ENCODE results near the gene DCAF15. TPM values are rescaled to one million over a fixed set of nuclear protein-coding genes. Genes with fewer than 3 reads are reported as not detected.
A peak's percentile ranks its signal among the peaks of the same experiment; 100 is the strongest.
"Not testable (repeated sequence)": the region's sequence is repeated elsewhere in the genome, so short reads cannot be mapped to it uniquely, and the experiment has no call there.

Gene DCAF15
- total RNA-seq, 2 experiments from 2014 or later = 55.8 to 61.6 TPM

GRCh38 chr19:13968999-13969398, 16.7 kb downstream of the DCAF15 start:
- DNase-seq (no peak), ATAC-seq (no peak)
- intact Hi-C loops (cut with DNase I, micrococcal nuclease) = no loop called here
- H3K27me3 Mint-ChIP-seq = no peaks in the 10 kb centered on the region
- H3K36me3 Mint-ChIP-seq (ENCODE audit: low read depth) = peaks cover 8% of the 10 kb centered on the region
- CTCF ChIA-PET = no interaction called here
- POLR2A ChIA-PET = no interaction called here
- H3K9me3 Mint-ChIP-seq (ENCODE audit: low read depth) = no peaks in the 10 kb centered on the region
- H3K4me1 Mint-ChIP-seq = peaks cover 2% of the 10 kb centered on the region
- H3K27ac Mint-ChIP-seq = no peak overlapping the region
- no peak overlapping the region for H3K4me3 Mint-ChIP-seq

- ATAC-seq (no peak), DNase-seq (no peak)
- no peak overlapping the region for H3K27ac Mint-ChIP-seq
- intact Hi-C loops (cut with DNase I, micrococcal nuclease) = no loop called here
- POLR2A ChIA-PET = no interaction called here
- CTCF ChIA-PET = interaction anchor here (0.6 to 1.2 kb wide), 5 partner anchors 9 to 113 kb away, joined by 3 read pairs; partner anchors contain the start of gene DCAF15
- no peaks in the 10 kb centered on the region for H3K27me3 Mint-ChIP-seq
- H3K36me3 Mint-ChIP-seq (ENCODE audit: low read depth) = peaks cover 13% of the 10 kb centered on the region
- H3K4me1 Mint-ChIP-seq = peaks cover 8% of the 10 kb centered on the region
- no peak overlapping the region for H3K4me3 Mint-ChIP-seq
- H3K9me3 Mint-ChIP-seq (ENCODE audit: low read depth) = no peaks in the 10 kb centered on the region
Measured at GRCh38 chr19:13969897-13970296, 17.6 kb downstream of the DCAF15 start.

- DNase-seq; H3K27me3 Mint-ChIP-seq; intact Hi-C loops (cut with DNase I, micrococcal nuclease); POLR2A ChIA-PET; H3K4me3 Mint-ChIP-seq; ATAC-seq; H3K9me3 Mint-ChIP-seq (ENCODE audit: low read depth); CTCF ChIA-PET; H3K4me1 Mint-ChIP-seq; H3K27ac Mint-ChIP-seq: not testable (repeated sequence)
- peaks cover 10% of the 10 kb centered on the region for H3K36me3 Mint-ChIP-seq (ENCODE audit: low read depth)
Measured at GRCh38 chr19:13971868-13972267, 19.6 kb downstream of the DCAF15 start.

GRCh38 chr19:13972368-13973155, 20.3 kb downstream of the DCAF15 start:
- POLR2A ChIA-PET = no interaction called here
- CTCF ChIA-PET = interaction anchor here (0.7 kb wide), 2 partner anchors 80 to 142 kb away, joined by 3 read pairs; no protein-coding TSS in a partner anchor
- Mint-ChIP-seq H3K27ac (no peak overlapping the region), H3K36me3 (ENCODE audit: low read depth) (peaks cover 10% of the 10 kb centered on the region), H3K4me3 (no peak overlapping the region), H3K27me3 (no peaks in the 10 kb centered on the region), H3K9me3 (ENCODE audit: low read depth) (no peaks in the 10 kb centered on the region), H3K4me1 (peaks cover 8% of the 10 kb centered on the region)
- DNase-seq = no peak
- ATAC-seq = no peak
- intact Hi-C loops (cut with DNase I, micrococcal nuclease) = no loop called here

- H3K27ac Mint-ChIP-seq; H3K4me1 Mint-ChIP-seq; POLR2A ChIA-PET; H3K4me3 Mint-ChIP-seq; intact Hi-C loops (cut with DNase I, micrococcal nuclease); H3K9me3 Mint-ChIP-seq (ENCODE audit: low read depth); DNase-seq; ATAC-seq; H3K27me3 Mint-ChIP-seq: not testable (repeated sequence)
- CTCF ChIA-PET = interaction anchor here (0.7 kb wide), 2 partner anchors 80 to 142 kb away, joined by 3 read pairs; no protein-coding TSS in a partner anchor
- H3K36me3 Mint-ChIP-seq (ENCODE audit: low read depth) = peaks cover 10% of the 10 kb centered on the region
Measured at GRCh38 chr19:13973479-13973878, 21.2 kb downstream of the DCAF15 start.

- no peak overlapping the region for H3K4me3 Mint-ChIP-seq
- peaks cover 10% of the 10 kb centered on the region for H3K4me1 Mint-ChIP-seq
- H3K27me3 Mint-ChIP-seq = no peaks in the 10 kb centered on the region
- intact Hi-C loops (cut with DNase I, micrococcal nuclease) = no loop called here
- peaks cover 10% of the 10 kb centered on the region for H3K36me3 Mint-ChIP-seq (ENCODE audit: low read depth)
- peak overlapping the region; percentile 38 for H3K27ac Mint-ChIP-seq
- H3K9me3 Mint-ChIP-seq (ENCODE audit: low read depth) = no peaks in the 10 kb centered on the region
- ChIA-PET CTCF (no interaction called here), POLR2A (no interaction called here)
- DNase-seq = peak; percentile 66
- ATAC-seq = peak; percentile 83
Measured at GRCh38 chr19:13974073-13974472, 21.8 kb downstream of the DCAF15 start.

GRCh38 chr19:13975870-13976269, 23.6 kb downstream of the DCAF15 start:
- no peaks in the 10 kb centered on the region for H3K27me3 Mint-ChIP-seq
- no peak overlapping the region for H3K4me3 Mint-ChIP-seq
- H3K9me3 Mint-ChIP-seq (ENCODE audit: low read depth) = no peaks in the 10 kb centered on the region
- ChIA-PET POLR2A (no interaction called here), CTCF (interaction anchor here (0.7 kb wide), 1 partner anchor 66 kb away, joined by 3 read pairs; no protein-coding TSS in a partner anchor)
- DNase-seq (no peak), ATAC-seq (no peak)
- peaks cover 8% of the 10 kb centered on the region for H3K36me3 Mint-ChIP-seq (ENCODE audit: low read depth)
- no peak overlapping the region for H3K27ac Mint-ChIP-seq
- intact Hi-C loops (cut with DNase I, micrococcal nuclease) = loop anchor here in 1 of 2 experiments (5.0 kb wide), 1 partner anchor 54 kb away; no protein-coding TSS in a partner anchor
- H3K4me1 Mint-ChIP-seq = peaks cover 15% of the 10 kb centered on the region

GRCh38 chr19:13976446-13976845, 24.1 kb downstream of the DCAF15 start:
- no peak overlapping the region for H3K4me3 Mint-ChIP-seq
- peaks cover 8% of the 10 kb centered on the region for H3K36me3 Mint-ChIP-seq (ENCODE audit: low read depth)
- ChIA-PET CTCF (no interaction called here), POLR2A (no interaction called here)
- H3K27ac Mint-ChIP-seq = no peak overlapping the region
- no peaks in the 10 kb centered on the region for H3K9me3 Mint-ChIP-seq (ENCODE audit: low read depth)
- DNase-seq = no peak
- H3K27me3 Mint-ChIP-seq = no peaks in the 10 kb centered on the region
- peaks cover 15% of the 10 kb centered on the region for H3K4me1 Mint-ChIP-seq
- ATAC-seq = no peak
- intact Hi-C loops (cut with DNase I, micrococcal nuclease) = loop anchor here in 1 of 2 experiments (5.0 kb wide), 1 partner anchor 54 kb away; no protein-coding TSS in a partner anchor

- H3K9me3 Mint-ChIP-seq (ENCODE audit: low read depth) = no peaks in the 10 kb centered on the region
- peaks cover 11% of the 10 kb centered on the region for H3K36me3 Mint-ChIP-seq (ENCODE audit: low read depth)
- ChIA-PET CTCF (interaction anchor here (0.6 to 2.3 kb wide), 3 partner anchors 9 to 229 kb away, joined by 3 to 8 read pairs (median 4); no protein-coding TSS in a partner anchor), POLR2A (interaction anchor here (0.5 to 1.9 kb wide), 3 partner anchors 9 to 184 kb away, joined by 3 to 6 read pairs (median 4); no protein-coding TSS in a partner anchor)
- ATAC-seq (no peak), DNase-seq (no peak)
- H3K27ac Mint-ChIP-seq = no peak overlapping the region
- no peaks in the 10 kb centered on the region for H3K27me3 Mint-ChIP-seq
- H3K4me1 Mint-ChIP-seq = peaks cover 17% of the 10 kb centered on the region
- intact Hi-C loops (cut with DNase I, micrococcal nuclease) = loop anchor here in 1 of 2 experiments (5.0 kb wide), 1 partner anchor 56 kb away; no protein-coding TSS in a partner anchor
- no peak overlapping the region for H3K4me3 Mint-ChIP-seq
Measured at GRCh38 chr19:13977803-13978202, 25.5 kb downstream of the DCAF15 start.

GRCh38 chr19:13978351-13979243, 26.3 kb downstream of the DCAF15 start:
- no peak overlapping the region for H3K27ac Mint-ChIP-seq
- ChIA-PET POLR2A (interaction anchor here (0.5 to 1.9 kb wide), 3 partner anchors 8 to 185 kb away, joined by 3 to 6 read pairs (median 3); no protein-coding TSS in a partner anchor), CTCF (interaction anchor here (0.6 to 2.3 kb wide), 4 partner anchors 8 to 230 kb away, joined by 3 to 8 read pairs (median 4); partner anchors contain the start of gene PRKACA)
- peaks cover 22% of the 10 kb centered on the region for H3K4me1 Mint-ChIP-seq
- H3K4me3 Mint-ChIP-seq = no peak overlapping the region
- peak; percentile 48 for DNase-seq
- peak; percentile 40 for ATAC-seq
- peaks cover 11% of the 10 kb centered on the region for H3K36me3 Mint-ChIP-seq (ENCODE audit: low read depth)
- no peaks in the 10 kb centered on the region for H3K27me3 Mint-ChIP-seq
- intact Hi-C loops (cut with DNase I, micrococcal nuclease) = loop anchor here in 1 of 2 experiments (5.0 kb wide), 1 partner anchor 56 kb away; no protein-coding TSS in a partner anchor
- no peaks in the 10 kb centered on the region for H3K9me3 Mint-ChIP-seq (ENCODE audit: low read depth)

- ChIA-PET CTCF (interaction anchor here (0.6 to 2.3 kb wide), 2 partner anchors 80 to 138 kb away, joined by 3 to 8 read pairs; partner anchors contain the start of gene PRKACA), POLR2A (no interaction called here)
- DNase-seq (no peak), ATAC-seq (no peak)
- Mint-ChIP-seq H3K9me3 (ENCODE audit: low read depth) (no peaks in the 10 kb centered on the region), H3K4me3 (no peak overlapping the region), H3K27ac (no peak overlapping the region), H3K4me1 (peaks cover 22% of the 10 kb centered on the region), H3K36me3 (ENCODE audit: low read depth) (peaks cover 8% of the 10 kb centered on the region), H3K27me3 (no peaks in the 10 kb centered on the region)
- intact Hi-C loops (cut with DNase I, micrococcal nuclease) = loop anchor here in 1 of 2 experiments (5.0 kb wide), 1 partner anchor 57 kb away; no protein-coding TSS in a partner anchor
Measured at GRCh38 chr19:13979244-13979615, 26.9 kb downstream of the DCAF15 start.
